Measurements from ENCODE around the gene TRIM62. TPM values are rescaled to one million over a fixed set of nuclear protein-coding genes. Genes with fewer than 3 reads are reported as not detected.
"Not testable (repeated sequence)": the region's sequence is repeated elsewhere in the genome, so short reads cannot be mapped to it uniquely, and the experiment has no call there.

TRIM62 gene
- total RNA-seq, 1 donor, result 3.9 TPM

- H3K4me3 ChIP-seq (ENCODE audit: low read depth, low read length), result no peak overlapping the region
These were observed 53.1 kb downstream of the TRIM62 start for GRCh38 chr1:33128781-33129180.

GRCh38 chr1:33127001-33127823, 54.6 kb downstream of the TRIM62 start:
- DNase-seq (ENCODE audit: low read depth), result peak; percentile 100
- TF ChIP-seq CTCF (IDR thresholded peaks at IDR 0.05; ENCODE audit: insufficient read depth, low read depth, low read length), result peak; percentile 95
- H3K4me3 ChIP-seq (ENCODE audit: low read depth, low read length), result peak overlapping the region; percentile 98

More at GRCh38 chr1:33128781-33129180, 53.1 kb downstream of the TRIM62 start:
- DNase-seq (ENCODE audit: low read depth), result no peak
- TF ChIP-seq CTCF (IDR thresholded peaks at IDR 0.05; ENCODE audit: insufficient read depth, low read depth, low read length), result no peak

- DNase-seq (ENCODE audit: low read depth), result no peak
- TF ChIP-seq CTCF (IDR thresholded peaks at IDR 0.05; ENCODE audit: insufficient read depth, low read depth, low read length), result no peak
- H3K4me3 ChIP-seq (ENCODE audit: low read depth, low read length), result peak overlapping the region; percentile 98
These were observed 55.3 kb downstream of the TRIM62 start for GRCh38 chr1:33126411-33127000.

- not testable (repeated sequence) for DNase-seq (ENCODE audit: low read depth); H3K4me3 ChIP-seq (ENCODE audit: low read depth, low read length)
These were observed 57.2 kb downstream of the TRIM62 start for GRCh38 chr1:33124647-33125046.

- no peak overlapping the region for H3K4me3 ChIP-seq (ENCODE audit: low read depth, low read length)
- no peak for TF ChIP-seq CTCF (IDR thresholded peaks at IDR 0.05; ENCODE audit: insufficient read depth, low read depth, low read length)
- DNase-seq (ENCODE audit: low read depth), result no peak
These were observed 58.6 kb downstream of the TRIM62 start for GRCh38 chr1:33123266-33123665.

GRCh38 chr1:33122483-33123178, 59.2 kb downstream of the TRIM62 start:
- TF ChIP-seq CTCF (IDR thresholded peaks at IDR 0.05; ENCODE audit: insufficient read depth, low read depth, low read length), result no peak
- DNase-seq (ENCODE audit: low read depth), result no peak
- H3K4me3 ChIP-seq (ENCODE audit: low read depth, low read length), result no peak overlapping the region

GRCh38 chr1:33121728-33122127, 60.1 kb downstream of the TRIM62 start:
- no peak for DNase-seq (ENCODE audit: low read depth)
- no peak for TF ChIP-seq CTCF (IDR thresholded peaks at IDR 0.05; ENCODE audit: insufficient read depth, low read depth, low read length)
- H3K4me3 ChIP-seq (ENCODE audit: low read depth, low read length), result no peak overlapping the region

All from fibroblast of villous mesenchyme (primary cell).